GM12864 (cell line): ENCODE data around the gene ACTN4.

ENCODE experiments used
- DNase-seq: peaks from one replicate; pipeline ENCODE4 v3.0.0-alpha.2; 2011; ENCODE audit warnings: low read depth
- H3K4me3 ChIP-seq: 2 replicates; pipeline ENCODE4 v1.5.1; 2011; ENCODE audit warnings: mild to moderate bottlenecking, low read depth, low read length, control low read depth
- CTCF ChIP-seq: IDR thresholded peaks from 2 replicates; pipeline ENCODE4 v1.5.1; 2011; ENCODE audit warnings: low read depth, mild to moderate bottlenecking, moderate library complexity, low read length, control low read depth, inconsistent platforms; ENCODE audit errors: missing control alignments

The ACTN4 gene

GRCh38 chr19:38707512-38708114 lies 60.2 kb downstream of the ACTN4 start:
- H3K4me3 ChIP-seq, result no peak overlapping the region
- no peak for TF ChIP-seq CTCF
- DNase-seq, result no peak

DNA sequence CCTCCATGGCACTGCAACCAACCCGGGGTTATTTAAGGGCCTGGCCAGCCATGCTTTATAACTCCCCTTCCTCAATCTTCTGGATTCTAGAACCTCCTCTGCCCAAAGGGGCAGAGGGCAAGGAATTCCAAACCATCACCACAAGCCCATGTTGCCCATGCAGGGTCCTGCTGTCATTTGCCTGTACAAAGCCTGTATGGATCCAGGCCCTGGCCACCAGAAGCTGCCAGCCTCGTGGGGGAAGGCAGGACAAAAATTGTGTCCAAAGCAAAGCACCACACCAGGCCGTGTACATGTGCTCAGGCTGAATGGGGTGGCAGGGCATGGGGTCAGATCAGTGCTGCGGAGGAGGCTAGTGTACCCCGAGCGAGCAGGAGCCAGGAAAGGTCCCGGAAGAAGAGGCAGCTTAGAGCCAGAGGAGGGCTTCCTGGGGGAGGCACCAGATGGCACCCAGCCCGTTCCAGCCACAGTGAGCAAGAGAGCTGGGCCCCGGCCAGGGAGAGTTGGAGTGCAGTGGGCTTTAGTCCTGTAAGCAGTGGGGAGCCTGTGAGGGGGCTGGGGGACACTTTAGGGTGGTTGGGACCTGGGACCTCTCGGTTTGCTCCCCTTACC lies 61.1 kb downstream of the ACTN4 start:
- H3K4me3 ChIP-seq, result no peak overlapping the region
- no peak for DNase-seq
- TF ChIP-seq CTCF, result no peak

DNA sequence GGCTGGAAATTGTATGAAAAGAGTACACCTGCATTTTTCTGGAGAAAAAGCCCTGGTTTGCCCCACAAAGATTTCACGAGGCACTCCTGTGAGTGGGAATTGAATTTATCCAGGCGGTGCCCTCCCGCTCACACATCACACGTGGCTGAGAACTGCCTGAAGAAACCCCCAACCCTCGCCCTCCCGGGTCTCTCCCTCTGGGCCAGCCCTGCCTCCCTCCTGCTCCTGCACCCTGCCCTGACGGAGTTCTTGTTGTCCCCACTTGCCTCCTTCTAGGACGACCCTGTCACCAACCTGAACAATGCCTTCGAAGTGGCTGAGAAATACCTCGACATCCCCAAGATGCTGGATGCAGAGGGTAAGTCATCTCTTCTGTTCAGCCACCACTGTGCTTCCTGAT lies 61.7 kb downstream of the ACTN4 start:
- no peak for DNase-seq
- no peak overlapping the region for H3K4me3 ChIP-seq
- TF ChIP-seq CTCF, result no peak

- no peak overlapping the region for H3K4me3 ChIP-seq
- DNase-seq, result no peak
- no peak for TF ChIP-seq CTCF
Observed at GRCh38 chr19:38709671-38710415, 62.4 kb downstream of the ACTN4 start.

DNA sequence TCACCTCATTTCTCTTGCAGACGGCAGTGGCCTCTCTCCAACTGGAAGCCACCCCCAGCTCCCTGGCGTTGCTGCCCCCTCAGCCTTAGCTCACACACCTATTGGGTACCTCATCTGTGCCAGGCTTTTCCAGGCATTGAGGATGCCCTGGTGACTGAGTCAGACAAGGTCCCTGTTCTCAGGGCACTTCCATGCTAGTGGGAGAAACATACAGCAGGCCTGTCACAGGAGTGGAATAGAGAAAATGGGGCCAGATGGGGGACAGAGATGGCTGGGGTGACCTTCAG lies 62.9 kb downstream of the ACTN4 start:
- no peak for TF ChIP-seq CTCF

DNA sequence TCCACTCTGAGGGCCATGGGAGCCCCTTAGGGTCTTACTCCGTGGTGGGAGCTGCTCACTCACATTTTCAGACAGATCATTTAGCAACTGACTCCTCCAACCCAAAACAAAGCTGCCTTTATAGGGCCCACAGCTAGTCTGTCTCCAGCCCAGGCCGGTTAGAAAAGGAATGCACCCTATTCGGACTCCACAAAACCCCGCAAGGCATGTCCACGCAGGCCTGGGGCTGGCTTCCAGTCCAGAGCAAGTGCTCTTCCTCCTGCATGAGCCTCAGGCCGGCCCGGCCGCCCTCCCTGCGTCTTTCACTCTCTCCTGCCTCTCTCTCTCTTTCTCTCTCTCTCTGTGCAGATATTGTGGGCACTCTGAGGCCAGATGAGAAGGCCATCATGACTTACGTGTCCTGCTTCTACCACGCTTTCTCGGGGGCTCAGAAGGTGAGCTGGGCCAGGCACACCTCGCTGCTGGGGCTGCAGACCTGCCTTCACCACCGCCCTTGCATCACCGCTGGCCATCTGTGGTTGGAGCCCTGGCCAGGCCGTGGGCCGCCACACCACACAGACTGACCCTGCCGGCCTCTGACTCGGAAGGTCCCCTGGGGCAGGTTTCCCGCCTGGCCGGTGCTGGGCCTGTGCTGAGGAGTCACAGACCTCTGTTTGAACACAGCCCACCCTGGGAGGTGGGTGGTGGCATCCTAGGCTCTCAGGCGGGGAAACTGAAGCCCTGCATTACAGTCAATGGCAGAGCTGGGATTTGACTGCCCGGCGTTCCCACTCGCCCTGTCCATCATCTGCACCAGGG lies 63.7 kb downstream of the ACTN4 start:
- no peak overlapping the region for H3K4me3 ChIP-seq
- DNase-seq, result no peak
- TF ChIP-seq CTCF, result no peak

More for the DNA sequence above, 62.9 kb downstream of the ACTN4 start:
- DNase-seq, result no peak
- H3K4me3 ChIP-seq, result no peak overlapping the region
